Lung (tissue), 12 donors: Measurements from ENCODE around the gene EPS8L1. TPM values are rescaled to one million over a fixed set of nuclear protein-coding genes. Genes with fewer than 3 reads are reported as not detected.

ENCODE experiments used
- ATAC-seq: fragments of 200-7000 bp; cut with Tn5 transposase; one replicate; pipeline ENCODE4 v1.9.1; 2020; ENCODE audit warnings: moderate number of reproducible peaks; ENCODE audit not compliant: insufficient read depth, low FRiP score
- DNase-seq, 3 donors: peaks; one replicate each; pipeline ENCODE4 v3.0.0-alpha.2; 2013 to 2017
- H3K27ac ChIP-seq, 2 donors: one replicate each; pipeline ENCODE4 v1.5.1; 2013; ENCODE audit warnings: mild to moderate bottlenecking in 2 of 2, moderate library complexity in 2 of 2, control low read depth in 1 of 2, inconsistent platforms in 1 of 2, low read depth in 1 of 2, low read length in 1 of 2
- H3K27me3 ChIP-seq, 3 donors: one replicate each; pipeline ENCODE4 v1.5.1; 2013; ENCODE audit warnings: low read length in 2 of 3; ENCODE audit not compliant: control insufficient read depth in 3 of 3, insufficient read depth in 3 of 3
- H3K36me3 ChIP-seq, 4 donors: one replicate each; pipeline ENCODE4 v1.5.1; 2013; ENCODE audit warnings: low read length in 4 of 4, mild to moderate bottlenecking in 1 of 4, moderate library complexity in 1 of 4; ENCODE audit not compliant: control insufficient read depth in 4 of 4, insufficient read depth in 4 of 4
- H3K4me1 ChIP-seq, 5 donors: one replicate each; pipeline ENCODE4 v1.5.1; 2013; ENCODE audit warnings: low read length in 5 of 5, mild to moderate bottlenecking in 2 of 5, moderate library complexity in 1 of 5; ENCODE audit not compliant: control insufficient read depth in 5 of 5, insufficient read depth in 5 of 5
- H3K4me3 ChIP-seq: one replicate; pipeline ENCODE4 v1.5.1; 2013; ENCODE audit warnings: mild to moderate bottlenecking, control low read depth, moderate library complexity
- H3K9ac ChIP-seq, 2 donors: one replicate each; pipeline ENCODE4 v1.5.1; 2013; ENCODE audit warnings: low read length in 2 of 2, control low read depth in 1 of 2; ENCODE audit not compliant: insufficient read depth in 1 of 2
- H3K9me3 ChIP-seq, 4 donors: one replicate each; pipeline ENCODE4 v1.5.1; 2013; ENCODE audit warnings: low read length in 3 of 4, mild to moderate bottlenecking in 1 of 4, moderate library complexity in 1 of 4; ENCODE audit not compliant: control insufficient read depth in 4 of 4, insufficient read depth in 3 of 4
- WGBS, 2 donors: extraction: QIAGEN DNeasy Blood & Tissue Kit; methylation state at CpG; one replicate each; pipeline ENCODE4 v1.1.7; 2013; 5-methylcytosine and 5-hydroxymethylcytosine counted together
- polyA plus RNA-seq, 2 donors: library from polyadenylated mRNA; stranded (reverse); fragments of 200-250 nt; gene quantifications; one replicate each; pipeline ENCODE4 v1.2.1, GENCODE V29; 2013
- total RNA-seq, 2 donors: library from RNA; depleted of rRNA in 1 of 2; stranded (reverse); fragments of >200 nt in 1 of 2; gene quantifications; one replicate each; pipeline ENCODE4 v1.2.1, GENCODE V29; 2014 to 2021
- TF ChIP-seq, protein P1 (sequence below): IDR thresholded peaks from 2 replicates; pipeline ENCODE4 v1.5.1; 2012; ENCODE audit warnings: mild to moderate bottlenecking; ENCODE audit errors: control extremely low read depth, extremely low read depth
- donor health status: control.
- donor health status: control.
- donor health status: Bipolar disorder and iron deficiency.
- donor health status: healthy.
- donor health status: DM: yes; HTN: yes; CAD: no.

Gene EPS8L1
- total and polyA plus RNA-seq, 4 donors = 19.5 to 61.8 (median 36.8) TPM

DNA sequence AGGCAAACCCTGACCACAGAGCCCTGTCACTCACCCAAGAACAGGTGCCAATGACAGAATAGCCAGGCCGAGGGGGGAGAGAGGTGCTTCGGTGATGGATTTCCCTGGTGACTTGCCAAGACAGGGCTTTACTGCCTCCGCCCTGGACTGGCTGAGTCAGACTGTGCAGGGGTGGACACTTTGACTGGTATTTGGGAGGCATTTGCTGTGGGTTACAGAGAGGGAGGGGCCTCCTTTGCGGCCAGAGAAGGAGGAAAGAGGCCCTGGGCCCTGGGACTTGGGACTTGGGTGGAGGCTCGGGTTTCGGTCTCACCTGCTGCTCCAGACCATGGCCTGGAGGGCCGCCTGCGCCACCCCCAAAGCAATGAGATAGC, 4.6 kb upstream of the EPS8L1 start:
- peaks cover 0 to 18% (median 18%) of the 10 kb centered on the region in 3 donors for H3K27me3 ChIP-seq
- H3K9ac ChIP-seq = no peak overlapping the region
- no peak overlapping the region for H3K27ac ChIP-seq
- peaks cover 0 to 4% (median 0%) of the 10 kb centered on the region in 4 donors for H3K9me3 ChIP-seq
- peaks cover 0 to 2% (median 0%) of the 10 kb centered on the region in 5 donors for H3K4me1 ChIP-seq
- DNase-seq (no peak), ATAC-seq (no peak)
- WGBS, 2 donors = 52 to 64% methylated on average over 8 of the region's 8 CpGs
- no peaks in the 10 kb centered on the region for H3K36me3 ChIP-seq
- TF ChIP-seq, protein P1, sequence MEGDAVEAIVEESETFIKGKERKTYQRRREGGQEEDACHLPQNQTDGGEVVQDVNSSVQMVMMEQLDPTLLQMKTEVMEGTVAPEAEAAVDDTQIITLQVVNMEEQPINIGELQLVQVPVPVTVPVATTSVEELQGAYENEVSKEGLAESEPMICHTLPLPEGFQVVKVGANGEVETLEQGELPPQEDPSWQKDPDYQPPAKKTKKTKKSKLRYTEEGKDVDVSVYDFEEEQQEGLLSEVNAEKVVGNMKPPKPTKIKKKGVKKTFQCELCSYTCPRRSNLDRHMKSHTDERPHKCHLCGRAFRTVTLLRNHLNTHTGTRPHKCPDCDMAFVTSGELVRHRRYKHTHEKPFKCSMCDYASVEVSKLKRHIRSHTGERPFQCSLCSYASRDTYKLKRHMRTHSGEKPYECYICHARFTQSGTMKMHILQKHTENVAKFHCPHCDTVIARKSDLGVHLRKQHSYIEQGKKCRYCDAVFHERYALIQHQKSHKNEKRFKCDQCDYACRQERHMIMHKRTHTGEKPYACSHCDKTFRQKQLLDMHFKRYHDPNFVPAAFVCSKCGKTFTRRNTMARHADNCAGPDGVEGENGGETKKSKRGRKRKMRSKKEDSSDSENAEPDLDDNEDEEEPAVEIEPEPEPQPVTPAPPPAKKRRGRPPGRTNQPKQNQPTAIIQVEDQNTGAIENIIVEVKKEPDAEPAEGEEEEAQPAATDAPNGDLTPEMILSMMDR = no peak
- no peak overlapping the region for H3K4me3 ChIP-seq

DNA sequence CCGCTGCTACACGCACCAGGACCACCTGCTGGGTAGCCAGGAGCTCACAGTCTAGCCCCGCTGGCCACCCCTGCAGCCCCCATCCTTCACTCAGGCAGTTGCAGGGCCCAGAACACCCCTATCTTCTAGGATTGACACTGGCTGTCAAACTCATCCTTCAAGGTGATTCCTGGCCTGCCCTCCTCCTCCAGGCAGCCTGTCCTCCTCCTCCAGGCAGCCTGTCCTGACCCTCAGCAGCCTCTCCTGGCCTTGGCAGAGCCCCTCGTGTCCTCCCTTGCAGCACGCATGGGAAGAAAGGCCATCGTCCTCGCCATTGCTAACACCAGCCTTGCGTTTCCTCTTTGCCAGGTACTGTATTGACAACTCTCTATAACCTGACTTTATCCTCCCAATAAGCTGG, 3.8 kb upstream of the EPS8L1 start:
- no peak for DNase-seq
- peaks cover 0 to 22% (median 16%) of the 10 kb centered on the region in 3 donors for H3K27me3 ChIP-seq
- 68 to 69% methylated on average over 8 of the region's 8 CpGs for WGBS, 2 donors
- H3K9me3 ChIP-seq = peaks cover 0 to 4% (median 0%) of the 10 kb centered on the region in 4 donors
- H3K4me3 ChIP-seq = no peak overlapping the region
- peaks cover 0 to 2% (median 0%) of the 10 kb centered on the region in 5 donors for H3K4me1 ChIP-seq
- no peak overlapping the region for H3K27ac ChIP-seq
- ATAC-seq = no peak
- no peaks in the 10 kb centered on the region for H3K36me3 ChIP-seq
- TF ChIP-seq, protein P1 = no peak
- H3K9ac ChIP-seq = no peak overlapping the region

DNA sequence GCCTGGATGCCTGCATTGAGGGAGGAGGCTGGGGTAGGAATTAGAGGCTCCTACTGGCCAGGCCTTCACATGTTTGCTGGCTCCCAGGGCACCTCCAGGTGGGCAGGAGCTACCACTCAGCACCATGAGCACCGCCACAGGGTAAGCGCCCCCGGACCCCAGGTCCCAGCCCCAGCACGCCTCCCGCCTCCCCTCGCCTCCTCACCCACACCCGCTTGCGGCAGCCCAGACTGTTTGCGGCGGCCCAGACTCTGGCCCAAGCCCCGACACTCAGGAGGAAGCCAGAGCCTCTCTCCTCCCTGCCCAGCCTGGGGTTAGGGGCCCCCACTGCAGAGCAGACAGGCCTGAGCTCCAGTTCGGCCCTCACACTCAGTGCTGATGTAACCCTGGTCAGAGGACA, 652 bp downstream of the EPS8L1 start:
- Histone ChIP-seq H3K4me1 (peaks cover 0 to 13% (median 0%) of the 10 kb centered on the region in 5 donors), H3K9me3 (peaks cover 0 to 7% (median 0%) of the 10 kb centered on the region in 4 donors), H3K9ac (no peak overlapping the region), H3K36me3 (no peaks in the 10 kb centered on the region), H3K27me3 (peaks cover 0 to 26% (median 18%) of the 10 kb centered on the region in 3 donors), H3K4me3 (no peak overlapping the region), H3K27ac (peak overlapping the region in 1 of 2 donors; percentile 54)
- DNase-seq (no peak), ATAC-seq (no peak)
- TF ChIP-seq, protein P1 = no peak
- WGBS, 2 donors = 70 to 81% methylated on average over 12 of the region's 12 CpGs

DNA sequence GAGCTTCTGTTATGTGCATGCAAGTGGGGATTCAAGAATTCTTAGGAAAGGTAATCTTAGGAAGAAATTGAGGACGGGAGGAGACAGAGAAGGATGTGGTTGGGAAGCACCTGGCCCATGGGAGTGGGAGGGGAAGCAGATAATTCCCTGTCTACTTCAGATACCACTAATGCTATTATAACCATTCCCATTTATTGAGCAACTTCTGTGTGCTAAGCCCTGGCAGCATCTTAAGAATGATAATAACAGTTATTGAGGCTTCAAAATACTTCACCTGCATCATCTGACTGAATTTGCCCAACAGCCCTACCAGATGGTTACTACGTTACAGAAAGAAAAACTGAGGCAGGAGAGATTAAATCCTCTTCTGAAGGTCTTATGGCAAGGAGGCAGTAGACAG, 1.4 kb downstream of the EPS8L1 start:
- Histone ChIP-seq H3K36me3 (no peaks in the 10 kb centered on the region), H3K4me1 (peaks cover 0 to 15% (median 0%) of the 10 kb centered on the region in 5 donors), H3K27me3 (peaks cover 0 to 32% (median 25%) of the 10 kb centered on the region in 3 donors), H3K9ac (no peak overlapping the region), H3K27ac (no peak overlapping the region), H3K4me3 (no peak overlapping the region), H3K9me3 (peaks cover 0 to 7% (median 0%) of the 10 kb centered on the region in 4 donors)
- TF ChIP-seq, protein P1 = no peak
- DNase-seq (no peak), ATAC-seq (no peak)
- 68 to 73% methylated on average over 2 of the region's 2 CpGs for WGBS, 2 donors
